Liver (tissue), 9 donors: ENCODE results near the gene ATP10A. TPM values are rescaled to one million over a fixed set of nuclear protein-coding genes. Genes with fewer than 3 reads are reported as not detected.

Experiments
- DNase-seq: peaks from one replicate; pipeline ENCODE4 v3.0.0-alpha.2; 2017; ENCODE audit warnings: low spot score
- H3K27ac ChIP-seq, 2 donors: one replicate each; pipeline ENCODE4 v1.7.0; 2013; ENCODE audit warnings: inconsistent platforms in 2 of 2, low read length in 2 of 2, control low read depth in 1 of 2, low read depth in 1 of 2, mild to moderate bottlenecking in 1 of 2
- H3K27me3 ChIP-seq, 4 donors: one replicate each; pipeline versions ENCODE4 v1.6.1 to v1.7.0; 2013; ENCODE audit warnings: low read length in 3 of 4, inconsistent platforms in 1 of 4, mild to moderate bottlenecking in 1 of 4, moderate library complexity in 1 of 4; ENCODE audit not compliant: control insufficient read depth in 4 of 4, insufficient read depth in 4 of 4
- H3K36me3 ChIP-seq, 4 donors: one replicate each; pipeline versions ENCODE4 v1.6.1 to v1.7.0; 2013; ENCODE audit warnings: low read length in 3 of 4, mild to moderate bottlenecking in 3 of 4, low read depth in 1 of 4, moderate library complexity in 1 of 4; ENCODE audit not compliant: control insufficient read depth in 4 of 4, insufficient read depth in 3 of 4
- H3K4me1 ChIP-seq, 4 donors: one replicate each; pipeline versions ENCODE4 v1.6.1 to v1.7.0; 2013; ENCODE audit warnings: low read length in 3 of 4, mild to moderate bottlenecking in 3 of 4, moderate library complexity in 1 of 4; ENCODE audit not compliant: control insufficient read depth in 4 of 4, insufficient read depth in 4 of 4
- H3K4me3 ChIP-seq, 3 donors: one replicate each; pipeline versions ENCODE4 v1.6.1 to v1.7.0; 2013; ENCODE audit warnings: low read length in 3 of 3, control low read depth in 1 of 3, low read depth in 1 of 3, mild to moderate bottlenecking in 1 of 3
- H3K9ac ChIP-seq, 2 donors: one replicate each; pipeline ENCODE4 v1.7.0; 2013; ENCODE audit warnings: low read length in 2 of 2, mild to moderate bottlenecking in 2 of 2, moderate library complexity in 2 of 2, control low read depth in 1 of 2, low read depth in 1 of 2
- H3K9me3 ChIP-seq, 4 donors: one replicate each; pipeline versions ENCODE4 v1.6.1 to v1.7.0; 2013; ENCODE audit warnings: low read length in 3 of 4; ENCODE audit not compliant: control insufficient read depth in 4 of 4
- EGR1 ChIP-seq, 2 donors: IDR thresholded peaks; 2 replicates each; pipeline ENCODE4 v1.6.1; 2016 to 2018; ENCODE audit warnings: antibody characterized with exemption in 2 of 2, low read depth in 2 of 2
- FOXA1 ChIP-seq: IDR thresholded peaks from 2 replicates; pipeline ENCODE4 v1.6.1; 2016; ENCODE audit warnings: antibody characterized with exemption
- FOXA2 ChIP-seq: IDR thresholded peaks from 2 replicates; pipeline ENCODE4 v1.6.1; 2016; ENCODE audit warnings: antibody characterized with exemption
- GABPA ChIP-seq, 2 donors: IDR thresholded peaks in 1 of 2; conservative IDR thresholded peaks in 1 of 2; 2 replicates each; pipeline ENCODE4 v1.6.1; 2016; ENCODE audit warnings: antibody characterized with exemption in 2 of 2, mild to moderate bottlenecking in 1 of 2, moderate library complexity in 1 of 2
- HNF4A ChIP-seq, 2 donors: conservative IDR thresholded peaks; 2 replicates each; pipeline ENCODE4 v1.6.1; 2016; ENCODE audit warnings: antibody characterized with exemption in 2 of 2, mild to moderate bottlenecking in 2 of 2
- HNF4G ChIP-seq: IDR thresholded peaks from 2 replicates; pipeline ENCODE4 v1.6.1; 2016; ENCODE audit warnings: antibody characterized with exemption
- JUND ChIP-seq, 2 donors: IDR thresholded peaks; 2 replicates each; pipeline ENCODE4 v1.6.1; 2016; ENCODE audit warnings: antibody characterized with exemption in 2 of 2
- NR2F2 ChIP-seq: IDR thresholded peaks from 2 replicates; pipeline ENCODE4 v1.6.1; 2016; ENCODE audit warnings: antibody characterized with exemption
- RXRA ChIP-seq, 2 donors: IDR thresholded peaks; 2 replicates each; pipeline ENCODE4 v1.6.1; 2017 to 2018; ENCODE audit warnings: antibody characterized with exemption in 2 of 2, mild to moderate bottlenecking in 1 of 2
- SP1 ChIP-seq: IDR thresholded peaks from 2 replicates; pipeline ENCODE4 v1.6.1; 2018; ENCODE audit warnings: antibody characterized with exemption, mild to moderate bottlenecking
- TAF1 ChIP-seq: conservative IDR thresholded peaks from 2 replicates; pipeline ENCODE4 v1.6.1; 2016; ENCODE audit warnings: antibody characterized with exemption, mild to moderate bottlenecking
- YY1 ChIP-seq: IDR thresholded peaks from 2 replicates; pipeline ENCODE4 v1.6.1; 2016; ENCODE audit warnings: antibody characterized with exemption, mild to moderate bottlenecking
- WGBS: extraction: QIAGEN DNeasy Blood & Tissue Kit; methylation state at CpG from one replicate; pipeline ENCODE4 v1.1.7; 2013; 5-methylcytosine and 5-hydroxymethylcytosine counted together
- polyA plus RNA-seq, 2 donors: library from polyadenylated mRNA; stranded (reverse) in 1 of 2; unstranded in 1 of 2; fragments of 200-250 nt in 1 of 2; fragments of >200 nt in 1 of 2; fragmentation: Nextera tagmentation in 1 of 2; extraction: Ambion mirVana in 1 of 2; gene quantifications; one replicate each; pipeline versions ENCODE4 v1.2.1 to v1.2.3, GENCODE V29; 2013 to 2015
- total RNA-seq, 2 donors: library from RNA; depleted of rRNA; stranded (reverse); fragments of >200 nt; gene quantifications; one replicate each; pipeline ENCODE4 v1.2.3, GENCODE V29; 2014
- TF ChIP-seq, protein P1 (sequence below): fragments of 150-350 bp; IDR thresholded peaks from 2 replicates; pipeline ENCODE4 v1.5.1; 2017; ENCODE audit warnings: improper control_type of control experiment, low read depth, low read length; ENCODE audit not compliant: missing input control
- TF ChIP-seq, protein P2 (sequence below): IDR thresholded peaks from 2 replicates; pipeline ENCODE4 v1.6.1; 2016; ENCODE audit warnings: antibody characterized with exemption
- TF ChIP-seq, protein P3 (sequence below): IDR thresholded peaks from 2 replicates; pipeline ENCODE4 v1.6.1; 2016; ENCODE audit warnings: antibody characterized with exemption
- TF ChIP-seq, protein P4 (sequence below): IDR thresholded peaks from 2 replicates; pipeline ENCODE4 v1.6.1; 2016; ENCODE audit warnings: antibody characterized with exemption
- donor health status: healthy.
- donor health status: healthy.
- donor health status: healthy.
- donor health status: healthy.
- donor health status: healthy.

The ATP10A gene
- total and polyA plus RNA-seq, 4 donors, result 0.22 to 1.8 (median 0.39) TPM

DNA sequence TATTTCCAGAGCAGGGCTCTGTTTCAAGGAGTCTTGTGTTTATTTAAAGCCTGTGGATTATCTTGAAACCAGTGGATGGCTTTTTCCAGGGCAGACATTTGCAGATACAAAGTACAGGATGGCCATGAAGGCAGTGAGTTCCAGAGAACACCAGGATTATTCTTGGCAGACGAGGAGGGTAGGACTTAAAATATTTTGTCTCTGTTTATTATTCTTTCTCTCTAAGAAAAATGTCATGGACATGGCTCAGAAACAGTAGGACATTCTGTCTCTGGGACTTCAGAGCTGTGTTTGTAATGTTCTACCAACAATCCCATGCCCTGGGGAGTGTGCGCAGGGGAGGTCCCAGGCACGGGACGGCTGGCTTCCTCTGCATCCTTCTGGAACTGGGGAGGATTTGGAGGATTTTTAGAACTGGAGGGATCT, 125.9 kb downstream of the ATP10A start:
- DNase-seq, result no peak
- Histone ChIP-seq H3K4me3 (no peak overlapping the region), H3K27me3 (no peaks in the 10 kb centered on the region), H3K27ac (peak overlapping the region; percentile 28 to 42), H3K36me3 (no peaks in the 10 kb centered on the region), H3K9me3 (no peaks in the 10 kb centered on the region), H3K9ac (no peak overlapping the region), H3K4me1 (peaks cover 0 to 2% (median 0%) of the 10 kb centered on the region in 4 donors)
- TF ChIP-seq EGR1 (IDR thresholded peaks at IDR 0.05; ENCODE audit: low read depth in 2 of 2) (no peak), NR2F2 (peak; percentile 59), RXRA (IDR thresholded peaks at IDR 0.05) (peak in 1 of 2 donors; percentile 23), SP1 (peak; percentile 64), FOXA2 (no peak)
- 40% methylated on average over 4 of the region's 4 CpGs for WGBS

DNA sequence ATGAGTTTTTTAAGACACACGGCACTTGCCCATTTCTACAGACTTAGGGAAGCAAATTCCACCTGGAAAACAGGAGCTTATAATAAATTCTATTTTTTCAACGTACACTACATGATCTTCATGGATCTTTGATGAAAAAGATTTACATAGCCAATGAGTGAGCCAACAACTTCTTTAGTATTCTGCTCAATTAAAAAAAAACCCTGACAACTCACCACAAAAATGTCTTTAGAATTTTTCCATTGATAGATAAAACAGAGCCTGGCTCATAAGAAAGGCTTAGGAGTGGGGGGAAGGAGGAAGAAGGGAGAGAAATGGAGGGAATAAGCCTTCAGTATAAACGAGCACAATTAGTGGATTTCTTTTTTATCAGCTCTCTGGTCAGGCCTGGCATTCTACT, 126.7 kb downstream of the ATP10A start:
- 72% methylated on average over 3 of the region's 3 CpGs for WGBS

More for the DNA sequence above, 126.7 kb downstream of the ATP10A start:
- Histone ChIP-seq H3K4me3 (no peak overlapping the region), H3K27ac (no peak overlapping the region), H3K9ac (no peak overlapping the region), H3K4me1 (peaks cover 0 to 2% (median 0%) of the 10 kb centered on the region in 4 donors), H3K36me3 (no peaks in the 10 kb centered on the region), H3K9me3 (no peaks in the 10 kb centered on the region), H3K27me3 (no peaks in the 10 kb centered on the region)
- TF ChIP-seq SP1 (no peak), FOXA1 (no peak), FOXA2 (no peak), RXRA (IDR thresholded peaks at IDR 0.05) (no peak), TAF1 (no peak), NR2F2 (no peak), YY1 (no peak), EGR1 (IDR thresholded peaks at IDR 0.05; ENCODE audit: low read depth in 2 of 2) (no peak), JUND (IDR thresholded peaks at IDR 0.05) (no peak), HNF4G (no peak), GABPA (IDR thresholded peaks at IDR 0.05 in 1 of 2, conservative IDR thresholded peaks at IDR 0.05 in 1 of 2) (no peak), HNF4A (conservative IDR thresholded peaks at IDR 0.05) (no peak)
- TF ChIP-seq, protein P1, sequence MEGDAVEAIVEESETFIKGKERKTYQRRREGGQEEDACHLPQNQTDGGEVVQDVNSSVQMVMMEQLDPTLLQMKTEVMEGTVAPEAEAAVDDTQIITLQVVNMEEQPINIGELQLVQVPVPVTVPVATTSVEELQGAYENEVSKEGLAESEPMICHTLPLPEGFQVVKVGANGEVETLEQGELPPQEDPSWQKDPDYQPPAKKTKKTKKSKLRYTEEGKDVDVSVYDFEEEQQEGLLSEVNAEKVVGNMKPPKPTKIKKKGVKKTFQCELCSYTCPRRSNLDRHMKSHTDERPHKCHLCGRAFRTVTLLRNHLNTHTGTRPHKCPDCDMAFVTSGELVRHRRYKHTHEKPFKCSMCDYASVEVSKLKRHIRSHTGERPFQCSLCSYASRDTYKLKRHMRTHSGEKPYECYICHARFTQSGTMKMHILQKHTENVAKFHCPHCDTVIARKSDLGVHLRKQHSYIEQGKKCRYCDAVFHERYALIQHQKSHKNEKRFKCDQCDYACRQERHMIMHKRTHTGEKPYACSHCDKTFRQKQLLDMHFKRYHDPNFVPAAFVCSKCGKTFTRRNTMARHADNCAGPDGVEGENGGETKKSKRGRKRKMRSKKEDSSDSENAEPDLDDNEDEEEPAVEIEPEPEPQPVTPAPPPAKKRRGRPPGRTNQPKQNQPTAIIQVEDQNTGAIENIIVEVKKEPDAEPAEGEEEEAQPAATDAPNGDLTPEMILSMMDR, result no peak
- TF ChIP-seq, protein P2, sequence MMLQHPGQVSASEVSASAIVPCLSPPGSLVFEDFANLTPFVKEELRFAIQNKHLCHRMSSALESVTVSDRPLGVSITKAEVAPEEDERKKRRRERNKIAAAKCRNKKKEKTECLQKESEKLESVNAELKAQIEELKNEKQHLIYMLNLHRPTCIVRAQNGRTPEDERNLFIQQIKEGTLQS, result no peak
- TF ChIP-seq, protein P3, sequence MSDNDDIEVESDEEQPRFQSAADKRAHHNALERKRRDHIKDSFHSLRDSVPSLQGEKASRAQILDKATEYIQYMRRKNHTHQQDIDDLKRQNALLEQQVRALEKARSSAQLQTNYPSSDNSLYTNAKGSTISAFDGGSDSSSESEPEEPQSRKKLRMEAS, result no peak
- TF ChIP-seq, protein P4, sequence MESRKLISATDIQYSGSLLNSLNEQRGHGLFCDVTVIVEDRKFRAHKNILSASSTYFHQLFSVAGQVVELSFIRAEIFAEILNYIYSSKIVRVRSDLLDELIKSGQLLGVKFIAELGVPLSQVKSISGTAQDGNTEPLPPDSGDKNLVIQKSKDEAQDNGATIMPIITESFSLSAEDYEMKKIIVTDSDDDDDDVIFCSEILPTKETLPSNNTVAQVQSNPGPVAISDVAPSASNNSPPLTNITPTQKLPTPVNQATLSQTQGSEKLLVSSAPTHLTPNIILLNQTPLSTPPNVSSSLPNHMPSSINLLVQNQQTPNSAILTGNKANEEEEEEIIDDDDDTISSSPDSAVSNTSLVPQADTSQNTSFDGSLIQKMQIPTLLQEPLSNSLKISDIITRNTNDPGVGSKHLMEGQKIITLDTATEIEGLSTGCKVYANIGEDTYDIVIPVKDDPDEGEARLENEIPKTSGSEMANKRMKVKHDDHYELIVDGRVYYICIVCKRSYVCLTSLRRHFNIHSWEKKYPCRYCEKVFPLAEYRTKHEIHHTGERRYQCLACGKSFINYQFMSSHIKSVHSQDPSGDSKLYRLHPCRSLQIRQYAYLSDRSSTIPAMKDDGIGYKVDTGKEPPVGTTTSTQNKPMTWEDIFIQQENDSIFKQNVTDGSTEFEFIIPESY, result no peak
- no peak for DNase-seq
